Activated naive CD4-positive, alpha-beta T cell treated with anti-CD3 and anti-CD28 coated beads, Interleukin-2, amount 50 U/mL, for 72 hours (primary cell): ENCODE results near the gene C1QTNF2. TPM values are rescaled to one million over a fixed set of nuclear protein-coding genes. Genes with fewer than 3 reads are reported as not detected.

ENCODE experiments used
- ATAC-seq, 2 donors: fragments of 150-1000 bp; cut with Tn5 transposase; 2 replicates each; pipeline ENCODE4 v1.10.0; 2021; ENCODE audit warnings: mild to moderate bottlenecking in 2 of 2, moderate library complexity in 2 of 2
- DNase-seq, 2 donors: peaks; one replicate each; pipeline ENCODE4 v3.0.0; 2021 to 2022; ENCODE audit warnings: low spot score in 2 of 2
- H3K27ac Mint-ChIP-seq, 2 donors: one replicate each; pipeline ENCODE4 v1.8.0; 2022; ENCODE audit warnings: mild to moderate bottlenecking in 2 of 2, mixed read lengths in 2 of 2
- H3K36me3 Mint-ChIP-seq, 2 donors: one replicate each; pipeline ENCODE4 v1.8.0; 2022; ENCODE audit warnings: mixed read lengths in 2 of 2
- H3K9me3 Mint-ChIP-seq, 2 donors: one replicate each; pipeline ENCODE4 v1.8.0; 2022; ENCODE audit warnings: mixed read lengths in 2 of 2
- total RNA-seq, 2 donors: library from RNA; stranded (reverse); gene quantifications; one replicate each; pipeline ENCODE4 v1.2.3, GENCODE V29; 2022

The C1QTNF2 gene
- total RNA-seq, 2 donors from 2014 or later, result not detected

DNA sequence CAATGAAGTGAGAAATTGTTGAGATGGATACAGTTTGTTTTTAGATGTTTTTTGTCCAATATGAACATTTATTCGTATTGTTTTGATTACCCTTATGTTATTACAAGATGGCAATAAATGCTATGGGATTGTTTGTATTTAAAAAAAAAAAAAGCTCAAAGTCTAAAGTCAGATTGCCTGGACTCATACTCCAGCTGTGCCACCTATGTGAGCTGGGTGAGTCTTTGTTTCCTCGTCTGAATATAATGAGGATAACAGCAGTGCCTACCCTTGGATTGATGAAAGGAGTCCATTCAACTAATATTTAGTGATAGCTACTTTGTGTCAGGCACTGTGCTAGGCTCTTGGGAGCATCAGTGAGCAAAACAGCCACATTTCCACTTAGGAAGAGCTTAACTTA lies 43.4 kb downstream of the C1QTNF2 start:
- Mint-ChIP-seq H3K36me3 (no peaks in the 10 kb centered on the region), H3K27ac (no peak overlapping the region), H3K9me3 (peaks cover 0 to 4% of the 10 kb centered on the region in 2 donors)
- ATAC-seq (no peak), DNase-seq (no peak)

DNA sequence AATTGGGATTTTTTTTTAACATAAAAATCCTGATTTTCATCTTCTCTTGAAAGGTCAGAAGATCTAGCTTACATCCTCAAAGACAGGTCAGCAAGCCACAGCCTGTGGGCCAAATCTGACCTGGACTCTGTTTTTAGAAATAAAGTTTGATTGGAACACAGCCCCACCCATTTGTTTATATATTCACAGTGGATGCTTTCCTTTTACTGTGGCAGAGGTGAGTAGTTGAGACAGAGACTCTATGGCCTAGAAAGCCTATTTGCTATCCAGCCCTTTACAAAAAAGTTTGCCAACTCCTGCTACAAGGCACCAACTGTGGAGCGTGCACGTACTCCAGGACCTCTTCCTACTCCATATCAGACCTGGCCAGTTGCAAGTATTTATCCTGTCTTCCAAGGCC lies 44.7 kb downstream of the C1QTNF2 start:
- no peaks in the 10 kb centered on the region for H3K36me3 Mint-ChIP-seq
- H3K9me3 Mint-ChIP-seq, result peaks cover 0 to 4% of the 10 kb centered on the region in 2 donors
- no peak overlapping the region for H3K27ac Mint-ChIP-seq
- ATAC-seq (no peak), DNase-seq (no peak)

DNA sequence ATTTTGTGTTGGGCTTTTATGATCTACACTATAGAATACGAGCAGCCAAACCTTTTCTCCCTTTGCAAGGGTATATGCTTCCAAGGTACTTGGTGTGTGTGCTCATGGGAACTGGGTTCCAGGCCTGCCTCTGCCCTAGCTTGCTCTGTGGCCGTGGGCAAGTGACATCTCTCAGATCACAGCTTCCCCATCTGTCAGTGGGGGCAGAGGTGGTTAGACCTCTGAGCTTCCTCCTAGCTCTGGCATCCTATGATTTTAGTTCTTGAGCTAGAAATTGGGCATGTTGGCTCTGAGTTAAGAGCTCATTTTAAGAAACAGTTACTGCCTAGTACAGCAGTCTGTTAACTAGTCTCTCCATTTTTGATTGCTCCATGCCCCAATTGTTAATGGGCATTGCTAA lies 45.5 kb downstream of the C1QTNF2 start:
- no peak overlapping the region for H3K27ac Mint-ChIP-seq
- peaks cover 0 to 4% of the 10 kb centered on the region in 2 donors for H3K9me3 Mint-ChIP-seq
- H3K36me3 Mint-ChIP-seq, result no peaks in the 10 kb centered on the region
- ATAC-seq (no peak), DNase-seq (no peak)

DNA sequence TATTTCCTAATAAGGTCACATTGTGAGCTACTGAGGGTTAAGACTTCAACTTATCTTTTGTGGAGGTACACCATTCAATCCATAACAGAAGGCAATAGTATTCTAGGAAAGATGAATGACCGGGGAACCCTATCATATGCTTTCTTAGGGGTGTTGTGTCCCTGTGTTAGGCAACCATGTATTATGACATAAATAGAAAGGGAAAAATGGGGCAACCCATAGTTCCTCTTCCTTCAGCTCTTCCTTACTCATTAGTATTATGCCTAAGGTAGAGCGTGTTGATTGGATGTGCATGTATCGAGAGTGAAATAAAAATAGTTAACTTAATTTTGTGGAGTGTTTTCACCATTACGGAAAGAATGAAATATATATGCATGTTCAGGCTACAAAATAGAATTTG lies 52.0 kb downstream of the C1QTNF2 start:
- DNase-seq, result no peak
- ATAC-seq, result no peak
- H3K27ac Mint-ChIP-seq, result no peak overlapping the region
- no peaks in the 10 kb centered on the region for H3K36me3 Mint-ChIP-seq
- no peaks in the 10 kb centered on the region for H3K9me3 Mint-ChIP-seq

DNA sequence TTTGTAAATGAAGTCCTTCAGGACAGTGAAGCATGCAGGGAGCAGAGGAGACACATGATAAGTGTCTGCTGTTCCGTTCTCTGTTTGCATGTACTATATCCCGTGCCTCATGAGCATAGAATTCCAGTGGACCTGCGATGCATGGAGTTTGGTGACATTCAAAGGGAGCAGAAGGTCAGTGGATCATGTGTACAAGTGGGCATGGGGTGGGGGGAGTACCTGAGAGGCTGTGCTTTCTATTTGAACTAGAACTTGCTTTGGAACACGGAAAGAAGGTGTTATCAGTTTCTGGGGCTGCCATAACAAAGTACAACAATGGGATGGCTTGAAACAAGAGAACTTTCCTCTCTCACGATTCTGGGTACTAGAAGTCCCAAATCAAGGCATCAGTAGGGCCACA lies 53.0 kb downstream of the C1QTNF2 start:
- DNase-seq (no peak), ATAC-seq (no peak)
- Mint-ChIP-seq H3K27ac (no peak overlapping the region), H3K36me3 (peaks cover 5 to 7% of the 10 kb centered on the region in 2 donors), H3K9me3 (no peaks in the 10 kb centered on the region)

DNA sequence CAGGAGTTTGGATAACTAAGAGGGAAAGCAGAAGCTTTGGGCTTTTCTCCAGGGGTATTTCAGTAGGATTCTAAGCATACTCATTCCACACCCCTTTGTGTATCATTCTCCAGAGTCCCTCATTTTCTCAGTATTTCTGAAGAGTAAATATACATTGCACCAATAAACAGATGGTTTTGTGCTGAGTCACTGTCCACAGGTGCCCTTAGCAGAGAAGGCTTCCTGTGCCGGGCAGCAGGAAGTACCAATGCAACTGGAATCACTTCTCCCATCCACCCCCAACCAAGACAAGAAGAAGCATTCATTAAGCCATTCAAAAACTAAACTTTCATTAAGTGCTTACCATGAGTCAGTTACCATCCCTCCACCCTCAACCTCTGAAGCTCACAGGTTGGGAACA lies 54.5 kb downstream of the C1QTNF2 start:
- no peak overlapping the region for H3K27ac Mint-ChIP-seq
- H3K36me3 Mint-ChIP-seq, result peaks cover 5 to 7% of the 10 kb centered on the region in 2 donors
- H3K9me3 Mint-ChIP-seq, result no peaks in the 10 kb centered on the region
- DNase-seq, result no peak
- ATAC-seq, result no peak

DNA sequence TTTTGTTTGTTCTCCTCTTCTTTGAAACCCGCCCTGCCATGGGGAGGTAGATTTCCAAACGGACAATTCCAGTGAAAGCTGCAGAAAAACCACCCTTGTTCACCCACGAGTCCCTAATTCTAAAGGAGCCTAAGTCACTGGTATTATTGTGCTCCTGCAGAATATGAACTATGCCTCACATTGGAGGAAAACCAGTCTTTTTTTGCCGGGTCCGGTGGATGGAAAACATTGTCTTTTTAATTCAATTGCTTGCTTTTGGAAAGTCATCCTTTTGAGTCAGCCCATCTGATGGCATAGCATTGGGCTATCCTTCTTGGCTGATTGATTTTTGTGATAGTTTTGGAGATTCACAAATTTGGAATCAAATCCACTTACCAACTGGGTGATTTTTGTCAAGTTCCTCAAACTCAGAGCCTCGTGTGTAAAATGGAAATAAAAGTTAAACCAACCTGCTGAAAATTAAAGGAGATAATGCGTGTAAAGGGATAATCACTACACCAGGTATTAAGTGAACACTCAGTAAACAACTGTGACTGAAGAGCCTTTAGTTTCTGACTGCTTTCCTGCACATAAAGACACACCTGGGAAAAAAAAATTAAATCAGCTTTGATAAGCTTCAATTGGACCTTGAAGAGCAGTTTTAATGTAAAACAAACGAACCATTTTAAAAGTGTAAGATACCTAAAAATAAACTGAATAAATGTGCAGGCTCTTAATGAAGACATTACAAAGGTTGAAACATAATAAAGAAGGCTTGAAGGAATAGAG lies 57.3 kb downstream of the C1QTNF2 start:
- Mint-ChIP-seq H3K36me3 (peaks cover 5 to 7% of the 10 kb centered on the region in 2 donors), H3K27ac (no peak overlapping the region), H3K9me3 (no peaks in the 10 kb centered on the region)
- ATAC-seq, result no peak
- DNase-seq, result no peak

DNA sequence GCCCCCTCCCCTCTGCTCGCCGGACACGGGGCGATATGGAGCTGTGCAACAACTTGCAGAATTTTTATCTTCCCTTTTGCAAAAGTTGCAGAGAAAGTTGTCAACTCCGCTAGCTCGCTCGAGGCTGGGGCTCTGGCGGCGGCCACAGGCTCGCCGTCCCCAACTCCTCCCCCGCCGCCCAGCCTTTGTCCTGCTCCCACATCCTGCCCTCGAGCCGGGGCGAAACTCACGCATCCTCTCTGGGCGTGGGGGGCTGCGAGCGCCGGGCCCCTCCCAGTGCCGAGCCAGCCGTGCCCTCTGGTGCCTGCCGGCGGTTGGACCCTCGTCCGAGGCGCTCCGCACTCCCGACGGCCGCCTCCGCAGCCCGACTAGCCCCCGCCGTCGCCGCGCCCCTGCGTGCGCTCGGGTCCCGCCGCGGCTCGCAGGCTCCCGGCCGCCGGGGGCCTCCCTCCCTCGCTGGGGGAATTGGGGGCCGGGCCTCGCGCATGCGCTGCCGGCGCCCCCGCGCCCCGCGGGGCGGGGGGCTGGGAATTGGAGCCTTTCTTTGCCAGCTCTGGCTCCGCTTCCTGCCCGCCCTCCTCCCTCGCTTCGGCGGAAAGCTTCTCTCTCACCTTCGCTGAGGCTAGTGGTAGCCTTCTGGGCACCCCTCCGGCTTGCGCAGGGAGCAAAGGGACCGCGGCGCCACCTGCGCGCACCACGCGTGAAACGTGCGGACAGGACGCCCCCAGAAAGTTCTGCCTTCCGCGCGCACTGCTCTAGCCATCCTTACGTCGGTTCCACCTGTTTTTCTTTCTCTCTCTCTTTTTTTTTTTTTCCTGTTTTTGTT lies 58.1 kb downstream of the C1QTNF2 start, which contains the start of gene CCNJL:
Gene CCNJL, minus strand, starts transcription at position 431 of the 826 bp plus-strand sequence. CDS start 641 bp downstream, outside the sequence.
- ATAC-seq (peak; percentile 37 to 60), DNase-seq (no peak)
- Mint-ChIP-seq H3K27ac (no peak within 1 kb of the TSS), H3K36me3 (peaks cover 5 to 7% of the 10 kb centered on the region in 2 donors), H3K9me3 (no peaks in the 10 kb centered on the region)

DNA sequence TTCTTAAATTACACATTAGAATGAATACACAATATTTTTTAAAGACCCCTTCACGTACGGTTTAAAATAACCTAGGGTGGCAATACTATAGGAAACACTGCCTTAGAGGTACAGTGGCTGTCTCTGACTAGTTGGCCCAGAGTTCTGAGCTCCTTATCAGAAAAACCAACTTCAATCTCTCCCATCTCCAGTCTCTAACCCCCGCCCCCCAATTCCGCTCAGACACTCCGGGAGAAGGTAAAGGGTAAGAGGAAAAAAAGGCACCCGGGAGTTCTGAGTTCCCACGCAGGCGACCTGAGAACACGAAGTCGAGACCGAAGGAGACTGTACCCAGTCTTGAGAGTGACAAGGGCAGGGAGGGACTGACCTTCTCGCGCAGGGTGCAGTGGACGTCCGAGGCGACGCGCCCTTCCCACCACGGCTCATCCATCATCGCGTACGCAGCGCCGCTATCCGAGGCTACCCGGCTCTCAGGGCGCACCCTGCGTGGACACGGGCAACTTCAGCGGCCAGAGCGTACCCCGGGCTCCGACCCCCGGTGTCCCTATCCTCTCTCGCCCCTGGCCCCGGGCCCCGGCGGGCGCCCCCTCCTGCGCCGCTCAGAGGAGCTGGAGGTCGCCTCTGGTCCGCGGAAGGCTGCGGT lies 58.8 kb downstream of the C1QTNF2 start:
- Mint-ChIP-seq H3K9me3 (no peaks in the 10 kb centered on the region), H3K27ac (no peak overlapping the region), H3K36me3 (peaks cover 5 to 7% of the 10 kb centered on the region in 2 donors)
- DNase-seq (no peak), ATAC-seq (peak in 1 of 2 donors; percentile 26)

DNA sequence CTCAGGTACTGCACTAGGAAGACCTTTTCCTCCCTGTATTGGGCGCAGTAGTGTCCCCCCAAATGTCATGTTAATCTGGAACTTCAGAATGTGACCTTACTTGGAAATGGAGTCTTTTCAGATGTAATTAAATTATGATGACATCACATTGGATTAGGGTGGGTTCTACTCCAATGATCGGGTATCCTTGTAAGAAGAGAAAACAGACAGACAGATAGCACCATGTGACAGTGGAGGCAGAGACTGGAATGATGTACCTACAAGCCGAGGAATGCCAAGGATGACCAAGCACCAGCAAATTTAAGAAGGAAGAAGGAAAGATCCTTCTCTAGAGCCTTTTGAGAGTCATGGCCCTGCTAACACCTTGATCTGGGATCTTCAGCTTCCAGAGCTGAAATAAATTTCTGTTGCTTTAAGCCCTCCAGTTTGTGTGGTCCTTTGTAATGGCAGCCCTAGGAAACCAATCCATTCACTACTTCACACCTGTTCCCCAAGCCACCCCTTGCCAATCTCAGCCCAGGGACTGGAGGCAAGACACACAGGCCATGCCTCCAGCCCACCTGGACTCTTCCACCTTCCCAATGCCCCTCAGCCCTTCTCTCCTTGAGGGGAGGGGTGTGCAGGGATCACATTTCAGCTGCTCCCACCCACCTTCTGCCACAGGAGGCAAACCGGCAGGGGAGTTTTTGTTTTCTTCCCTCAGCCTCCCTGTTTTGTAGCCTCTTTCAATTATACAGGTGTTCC lies 59.7 kb downstream of the C1QTNF2 start:
- H3K9me3 Mint-ChIP-seq, result no peaks in the 10 kb centered on the region
- DNase-seq (no peak), ATAC-seq (no peak)
- peaks cover 5 to 7% of the 10 kb centered on the region in 2 donors for H3K36me3 Mint-ChIP-seq
- H3K27ac Mint-ChIP-seq, result no peak overlapping the region

DNA sequence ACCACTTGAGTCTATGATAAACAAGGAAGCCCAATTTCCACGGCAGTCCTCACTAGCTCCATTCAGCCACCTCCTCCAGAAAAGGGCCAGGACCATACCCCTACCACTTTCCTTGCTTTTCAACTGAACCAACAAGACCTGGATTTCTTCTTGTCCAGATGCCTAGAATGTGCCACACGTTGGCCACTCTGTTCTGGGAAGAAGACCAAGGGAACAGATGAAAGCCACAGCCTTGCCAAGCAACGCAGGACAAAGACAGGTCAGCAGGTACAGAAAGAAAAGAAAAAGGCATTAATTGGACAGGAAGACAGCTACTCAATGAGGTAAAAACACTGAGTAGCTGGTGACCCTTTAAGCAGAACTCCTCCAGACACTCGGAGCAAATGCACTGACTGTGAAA lies 60.3 kb downstream of the C1QTNF2 start:
- ATAC-seq (no peak), DNase-seq (no peak)
- H3K27ac Mint-ChIP-seq, result no peak overlapping the region
- peaks cover 5 to 7% of the 10 kb centered on the region in 2 donors for H3K36me3 Mint-ChIP-seq
- H3K9me3 Mint-ChIP-seq, result no peaks in the 10 kb centered on the region

DNA sequence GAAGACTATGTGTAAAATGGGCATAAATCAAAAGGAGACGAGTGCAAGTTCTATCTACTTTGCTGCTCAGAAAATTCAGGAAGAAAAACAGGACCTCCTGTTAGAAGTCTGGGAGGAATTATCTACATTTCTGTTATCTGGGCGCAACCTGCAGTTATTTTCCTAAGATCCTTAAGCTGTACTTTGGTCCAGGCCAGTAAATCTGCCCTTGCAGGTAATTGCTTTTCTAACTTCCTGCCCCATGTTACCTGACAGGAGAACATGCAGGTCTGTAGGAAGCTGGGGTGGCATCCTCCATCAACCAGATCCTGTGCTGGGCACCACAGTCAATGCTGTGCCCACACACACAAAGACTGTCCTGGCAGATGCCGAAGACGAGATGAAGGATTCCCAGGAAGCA lies 63.7 kb downstream of the C1QTNF2 start:
- Mint-ChIP-seq H3K9me3 (no peaks in the 10 kb centered on the region), H3K36me3 (no peaks in the 10 kb centered on the region), H3K27ac (no peak overlapping the region)
- DNase-seq (no peak), ATAC-seq (no peak)

DNA sequence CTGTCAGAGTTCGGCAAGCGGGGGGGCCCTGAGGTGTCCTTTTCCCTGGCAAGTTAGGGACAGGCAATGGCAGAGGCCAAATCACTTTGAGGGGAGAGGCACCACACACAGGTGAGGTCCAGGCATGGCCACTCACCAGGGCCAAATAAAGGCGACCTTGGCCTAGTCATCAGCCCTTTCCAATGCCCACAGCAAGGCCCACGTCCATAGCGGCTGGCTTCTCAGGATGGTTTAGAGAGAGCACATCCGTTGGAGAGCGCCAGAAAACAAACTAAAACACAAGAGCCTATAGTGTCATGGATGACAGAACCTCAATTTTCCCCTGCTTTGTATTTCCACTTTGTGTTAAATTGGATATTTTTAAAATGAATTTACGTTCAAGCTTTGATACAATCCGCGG lies 65.1 kb downstream of the C1QTNF2 start:
- Mint-ChIP-seq H3K27ac (no peak overlapping the region), H3K36me3 (no peaks in the 10 kb centered on the region), H3K9me3 (no peaks in the 10 kb centered on the region)
- DNase-seq (no peak), ATAC-seq (no peak)

DNA sequence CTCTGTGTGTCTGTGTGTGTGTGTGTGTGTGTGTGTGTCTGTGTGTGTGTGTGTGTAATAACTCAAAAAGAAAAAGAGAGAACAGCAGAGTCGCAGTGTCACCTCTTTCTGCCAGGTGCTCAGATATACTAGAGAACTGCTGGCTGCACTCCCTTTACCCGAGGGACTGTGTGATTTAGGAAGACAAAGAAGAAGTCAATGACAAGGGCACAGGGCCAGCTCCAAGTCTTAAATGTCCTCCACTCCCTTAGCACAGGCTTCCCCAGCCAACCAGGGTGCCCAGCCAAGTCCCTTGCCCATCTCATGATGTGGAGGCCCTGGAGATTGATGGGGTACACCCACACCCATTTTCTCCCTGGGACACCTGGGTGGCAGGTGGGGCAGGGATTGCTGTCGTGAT lies 66.7 kb downstream of the C1QTNF2 start:
- Mint-ChIP-seq H3K27ac (no peak overlapping the region), H3K9me3 (no peaks in the 10 kb centered on the region), H3K36me3 (no peaks in the 10 kb centered on the region)
- DNase-seq, result no peak
- ATAC-seq, result no peak

DNA sequence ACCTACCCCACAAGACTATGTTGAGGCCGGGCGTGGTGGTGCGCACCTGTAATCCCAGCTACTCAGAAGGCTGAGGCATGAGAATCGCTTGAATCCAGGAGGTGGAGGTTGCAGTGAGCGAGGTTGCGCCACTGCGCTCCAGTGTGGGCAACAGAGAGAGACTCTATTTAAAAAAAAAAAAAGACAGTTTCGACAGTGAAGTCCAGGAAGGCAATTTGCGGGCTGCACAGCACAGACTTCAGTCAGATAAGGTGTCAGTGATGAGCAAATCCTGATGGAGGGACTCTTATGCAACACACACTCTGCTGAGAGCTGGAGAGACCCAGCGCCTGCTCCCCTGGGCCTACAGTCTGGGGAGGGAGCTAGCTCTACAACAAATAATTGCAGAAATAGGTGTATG lies 72.2 kb downstream of the C1QTNF2 start:
- Mint-ChIP-seq H3K36me3 (no peaks in the 10 kb centered on the region), H3K27ac (no peak overlapping the region), H3K9me3 (no peaks in the 10 kb centered on the region)
- no peak for ATAC-seq
- no peak for DNase-seq

DNA sequence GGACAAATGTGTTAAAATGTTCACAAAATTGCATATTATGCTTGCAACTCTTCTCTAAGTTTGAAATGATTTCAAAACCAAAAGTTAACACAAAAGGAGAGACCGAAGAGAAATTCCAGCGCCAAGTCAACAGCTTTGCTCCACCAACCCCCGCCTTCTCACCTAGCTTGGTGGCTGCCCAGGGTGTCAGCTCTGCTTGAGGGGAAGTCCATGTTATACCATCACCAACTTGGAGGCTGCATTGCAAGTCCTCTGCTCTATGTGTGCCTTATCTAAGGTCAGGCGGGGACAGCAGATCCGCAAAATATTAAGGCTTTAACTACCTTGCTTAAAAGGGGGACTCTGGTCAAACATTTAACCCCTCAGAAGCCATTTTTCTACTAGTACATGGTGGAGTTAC lies 72.7 kb downstream of the C1QTNF2 start:
- ATAC-seq, result no peak
- no peaks in the 10 kb centered on the region for H3K36me3 Mint-ChIP-seq
- no peak overlapping the region for H3K27ac Mint-ChIP-seq
- DNase-seq, result no peak
- no peaks in the 10 kb centered on the region for H3K9me3 Mint-ChIP-seq
